WTC11 (cell line): ENCODE data around the gene USP37.

Source experiments
- ATF3 ChIP-seq: sonication (generic); formaldehyde crosslinking; conservative IDR thresholded peaks from 2 replicates; pipeline ENCODE4 v1.8.1; 2022; ENCODE audit warnings: mild to moderate bottlenecking, missing genetic modification reagents
- CDX4 ChIP-seq: fragments of 250-450 bp; sonication (Bioruptor Pico); IDR thresholded peaks from 2 replicates; pipeline ENCODE4 v1.9.0; 2021; ENCODE audit warnings: moderate library complexity, mild to moderate bottlenecking, inconsistent platforms, borderline replicate concordance
- CTCF ChIP-seq: fragments of 200-600 bp; IDR thresholded peaks from 2 replicates; pipeline ENCODE4 v1.8.0; 2022; ENCODE audit warnings: antibody characterized with exemption
- GABPB1 ChIP-seq: sonication (generic); formaldehyde crosslinking; IDR thresholded peaks from 2 replicates; pipeline ENCODE4 v1.8.1; 2023; ENCODE audit warnings: mild to moderate bottlenecking, missing genetic modification reagents
- MAX ChIP-seq: sonication (generic); formaldehyde crosslinking; IDR thresholded peaks from 2 replicates; pipeline ENCODE4 v1.8.0; 2022; ENCODE audit warnings: mild to moderate bottlenecking, missing genetic modification reagents
- SP1 ChIP-seq: sonication (generic); formaldehyde crosslinking; conservative IDR thresholded peaks from 2 replicates; pipeline ENCODE4 v1.8.1; 2022; ENCODE audit warnings: missing genetic modification reagents
- ZNF138 ChIP-seq: sonication (generic); formaldehyde crosslinking; conservative IDR thresholded peaks from 2 replicates; pipeline ENCODE4 v1.8.1; 2022; ENCODE audit warnings: mild to moderate bottlenecking, moderate library complexity, missing genetic modification reagents

GRCh38 chr2:218407717-218408116, 160.4 kb downstream of the USP37 start:
- TF ChIP-seq CTCF (no peak), MAX (CRISPR knock-in tag) (no peak), ZNF138 (CRISPR knock-in tag) (no peak), GABPB1 (CRISPR knock-in tag) (no peak), CDX4 (CRISPR knock-in tag) (no peak), SP1 (CRISPR knock-in tag) (no peak), ATF3 (CRISPR knock-in tag) (no peak)
